Prostate gland (tissue), 2 donors: Measurements from ENCODE around the gene KCP. TPM values are rescaled to one million over a fixed set of nuclear protein-coding genes. Genes with fewer than 3 reads are reported as not detected.

Experiments used
- DNase-seq: peaks from one replicate; pipeline ENCODE4 v3.0.0-alpha.2; 2019; ENCODE audit warnings: low spot score
- H3K27ac ChIP-seq, 2 donors: fragments of 200-600 bp; sonication (generic); 2 replicates each; pipeline ENCODE4 v1.5.1; 2017 to 2019
- H3K27me3 ChIP-seq: fragments of 200-600 bp; sonication (generic); replicated peaks from 2 replicates; pipeline ENCODE4 v1.5.1; 2019; ENCODE audit not compliant: insufficient read depth
- H3K36me3 ChIP-seq, 2 donors: fragments of 200-600 bp; sonication (generic); 1 replicate in 1 of 2; 2 replicates in 1 of 2; pipeline versions ENCODE4 v1.5.1 to v1.8.1; 2017 to 2019
- H3K4me1 ChIP-seq: fragments of 200-600 bp; sonication (generic); replicated peaks from 2 replicates; pipeline ENCODE4 v1.5.1; 2019
- H3K4me3 ChIP-seq, 2 donors: fragments of 200-600 bp; sonication (generic); 2 replicates each; pipeline ENCODE4 v1.5.1; 2017 to 2019
- H3K9me3 ChIP-seq: fragments of 200-600 bp; sonication (generic); 2 replicates; pipeline ENCODE4 v1.5.1; 2017
- POLR2A ChIP-seq: fragments of 450-650 bp; IDR thresholded peaks from one replicate; pipeline ENCODE4 v1.6.1; 2016; ENCODE audit warnings: antibody characterized with exemption, mild to moderate bottlenecking
- POLR2AphosphoS5 ChIP-seq: sonication (generic); formaldehyde crosslinking; IDR thresholded peaks from one replicate; pipeline ENCODE4 v1.6.1; 2017; ENCODE audit warnings: antibody characterized with exemption
- WGBS: methylation state at CpG from one replicate; pipeline ENCODE4 v1.1.5; 2018; 5-methylcytosine and 5-hydroxymethylcytosine counted together
- intact Hi-C: fragments of 100-400 bp; cut with DNase I; formaldehyde crosslinking; loops from one replicate; pipeline ENCODE4 v1.14.2; 2022
- total RNA-seq, 2 donors: library from RNA; depleted of rRNA; stranded (reverse); fragments of >200 nt; gene quantifications; one replicate each; pipeline ENCODE4 v1.1.0, GENCODE V29; 2016
- TF ChIP-seq, protein P1 (sequence below), 4 experiments: fragments of 200-600 bp in 2 of 4; fragments of 450-650 bp in 2 of 4; sonication (generic) in 2 of 4; IDR thresholded peaks; 1 replicate in 3 of 4; 2 replicates in 1 of 4; pipeline ENCODE4 v1.5.1; 2016 to 2019; ENCODE audit warnings: antibody characterized with exemption in 4 of 4, mild to moderate bottlenecking in 2 of 4, moderate library complexity in 2 of 4

The KCP gene
- total RNA-seq, 2 donors from 2014 or later, result 0.45 TPM; not detected in 1

DNA sequence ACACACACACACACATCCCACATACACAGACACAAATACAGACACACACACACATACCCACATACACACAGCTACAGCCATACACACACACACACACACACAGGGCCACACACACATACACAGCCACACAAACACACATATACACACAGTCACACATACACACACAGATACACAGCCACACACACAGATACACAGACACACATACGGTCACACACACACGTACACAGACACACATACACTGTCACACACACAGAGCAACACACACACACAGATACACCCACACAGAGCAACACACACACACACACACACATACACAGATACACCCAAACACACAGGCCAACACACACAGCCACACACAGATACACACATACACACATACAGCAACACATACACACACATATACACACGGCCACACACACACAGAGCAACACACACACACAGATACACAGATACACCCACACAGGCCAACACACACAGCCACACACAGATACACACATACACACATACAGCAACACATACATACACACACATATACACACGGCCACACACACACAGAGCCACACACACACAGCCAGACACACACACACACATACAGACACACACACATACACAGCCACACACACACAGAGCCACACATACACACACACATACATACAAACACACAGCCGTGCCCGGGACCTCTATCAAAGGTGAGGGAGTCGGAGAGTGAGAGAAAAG lies 22.3 kb downstream of the KCP start:
- 78% methylated on average over 7 of the region's 7 CpGs for WGBS

DNA sequence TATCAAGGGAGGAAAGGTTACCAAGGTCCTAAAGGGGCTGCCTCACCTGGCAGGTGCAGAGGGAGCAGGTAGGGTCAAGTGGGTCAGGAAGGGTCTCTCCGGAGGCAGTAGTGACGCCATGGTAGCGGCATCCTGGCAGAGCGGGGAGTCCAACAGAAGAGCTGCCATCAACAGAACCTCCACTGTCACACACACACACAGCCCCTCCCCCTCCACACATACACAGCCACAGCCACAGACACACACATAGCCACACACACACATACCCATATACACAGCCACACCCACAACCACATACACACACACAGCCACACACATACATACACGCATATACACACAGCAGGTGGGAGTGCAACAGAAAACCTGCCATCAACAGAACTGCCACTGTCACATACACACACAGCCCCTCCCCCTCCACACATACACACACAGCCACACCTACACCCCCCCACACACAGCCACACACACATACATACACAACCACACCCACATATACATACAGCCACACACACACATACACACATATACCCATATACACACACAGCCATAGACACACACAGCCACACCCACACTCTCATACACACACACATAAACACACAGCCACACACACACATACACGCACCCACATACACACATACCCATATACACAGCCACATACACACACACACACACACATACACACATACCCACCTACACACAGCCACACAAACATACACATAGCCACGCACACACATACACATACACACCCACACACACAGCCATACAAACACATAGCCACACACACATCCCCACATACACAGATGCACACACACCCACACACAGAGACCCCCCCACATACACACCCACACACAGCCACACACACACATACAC lies 23.1 kb downstream of the KCP start:
- Histone ChIP-seq H3K27ac (no peak overlapping the region), H3K9me3 (no peaks in the 10 kb centered on the region), H3K4me1 (no peaks in the 10 kb centered on the region), H3K27me3 (no peaks in the 10 kb centered on the region), H3K36me3 (no peaks in the 10 kb centered on the region), H3K4me3 (no peak overlapping the region)
- no peak for DNase-seq
- 87% methylated on average over 7 of the region's 7 CpGs for WGBS
- TF ChIP-seq POLR2A, result no peak
- TF ChIP-seq, protein P1, sequence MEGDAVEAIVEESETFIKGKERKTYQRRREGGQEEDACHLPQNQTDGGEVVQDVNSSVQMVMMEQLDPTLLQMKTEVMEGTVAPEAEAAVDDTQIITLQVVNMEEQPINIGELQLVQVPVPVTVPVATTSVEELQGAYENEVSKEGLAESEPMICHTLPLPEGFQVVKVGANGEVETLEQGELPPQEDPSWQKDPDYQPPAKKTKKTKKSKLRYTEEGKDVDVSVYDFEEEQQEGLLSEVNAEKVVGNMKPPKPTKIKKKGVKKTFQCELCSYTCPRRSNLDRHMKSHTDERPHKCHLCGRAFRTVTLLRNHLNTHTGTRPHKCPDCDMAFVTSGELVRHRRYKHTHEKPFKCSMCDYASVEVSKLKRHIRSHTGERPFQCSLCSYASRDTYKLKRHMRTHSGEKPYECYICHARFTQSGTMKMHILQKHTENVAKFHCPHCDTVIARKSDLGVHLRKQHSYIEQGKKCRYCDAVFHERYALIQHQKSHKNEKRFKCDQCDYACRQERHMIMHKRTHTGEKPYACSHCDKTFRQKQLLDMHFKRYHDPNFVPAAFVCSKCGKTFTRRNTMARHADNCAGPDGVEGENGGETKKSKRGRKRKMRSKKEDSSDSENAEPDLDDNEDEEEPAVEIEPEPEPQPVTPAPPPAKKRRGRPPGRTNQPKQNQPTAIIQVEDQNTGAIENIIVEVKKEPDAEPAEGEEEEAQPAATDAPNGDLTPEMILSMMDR (IDR thresholded peaks at IDR 0.05), result no peak
- no peak for TF ChIP-seq POLR2AphosphoS5
- intact Hi-C loops, result no loop called here

More for the DNA sequence above, 22.3 kb downstream of the KCP start:
- H3K9me3 ChIP-seq, result no peaks in the 10 kb centered on the region
- H3K27me3 ChIP-seq, result no peaks in the 10 kb centered on the region
- H3K27ac ChIP-seq, result no peak overlapping the region
- DNase-seq, result no peak
- no peaks in the 10 kb centered on the region for H3K36me3 ChIP-seq
- no peak overlapping the region for H3K4me3 ChIP-seq
- TF ChIP-seq POLR2A (no peak), POLR2AphosphoS5 (no peak)
- TF ChIP-seq, protein P1 (IDR thresholded peaks at IDR 0.05), result no peak
- no peaks in the 10 kb centered on the region for H3K4me1 ChIP-seq
- intact Hi-C loops, result no loop called here

DNA sequence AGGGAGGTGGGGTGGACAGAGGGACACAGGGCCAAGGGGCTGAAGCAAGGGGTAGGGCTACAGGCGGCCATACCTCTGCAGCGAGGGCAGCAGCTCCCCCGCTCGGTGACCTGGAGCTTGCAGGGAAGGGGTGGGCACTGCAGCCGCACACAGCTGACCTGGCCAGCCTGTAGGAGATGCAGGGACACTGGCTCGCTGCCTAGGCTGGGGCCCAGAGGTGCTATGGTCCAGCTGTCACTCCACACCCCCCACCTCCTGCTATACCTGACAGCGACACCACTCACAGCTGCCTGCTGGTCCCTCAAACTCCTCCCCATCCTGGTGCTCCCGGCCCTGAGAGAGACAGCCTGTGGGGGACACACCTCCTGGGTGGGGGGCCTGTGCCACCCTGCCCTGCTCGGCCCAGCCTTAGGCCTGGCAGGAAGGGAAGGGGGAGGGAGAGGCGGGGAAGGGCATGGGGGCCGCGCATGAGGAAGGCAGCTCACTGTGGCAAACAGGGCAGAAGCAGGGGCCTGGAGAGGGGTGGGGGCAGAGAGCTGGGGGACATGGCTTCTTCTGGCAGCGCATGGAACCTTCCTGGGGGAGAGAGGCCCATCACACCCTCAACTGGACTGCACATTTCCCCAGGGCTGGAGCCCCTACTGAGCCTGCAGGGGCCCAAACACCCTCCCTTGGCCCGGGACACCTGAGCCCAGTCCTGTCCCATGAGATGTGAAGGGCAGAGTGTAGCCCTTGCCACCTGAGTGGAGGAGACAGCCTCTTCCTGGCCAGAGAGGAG lies 23.9 kb downstream of the KCP start:
- intact Hi-C loops, result no loop called here
- WGBS, result 61% methylated on average over 13 of the region's 14 CpGs
- no peak for DNase-seq
- Histone ChIP-seq H3K36me3 (no peaks in the 10 kb centered on the region), H3K27me3 (no peaks in the 10 kb centered on the region), H3K4me3 (no peak overlapping the region), H3K27ac (no peak overlapping the region), H3K4me1 (no peaks in the 10 kb centered on the region), H3K9me3 (no peaks in the 10 kb centered on the region)
- TF ChIP-seq POLR2AphosphoS5 (no peak), POLR2A (no peak)
- TF ChIP-seq, protein P1 (IDR thresholded peaks at IDR 0.05), result no peak

DNA sequence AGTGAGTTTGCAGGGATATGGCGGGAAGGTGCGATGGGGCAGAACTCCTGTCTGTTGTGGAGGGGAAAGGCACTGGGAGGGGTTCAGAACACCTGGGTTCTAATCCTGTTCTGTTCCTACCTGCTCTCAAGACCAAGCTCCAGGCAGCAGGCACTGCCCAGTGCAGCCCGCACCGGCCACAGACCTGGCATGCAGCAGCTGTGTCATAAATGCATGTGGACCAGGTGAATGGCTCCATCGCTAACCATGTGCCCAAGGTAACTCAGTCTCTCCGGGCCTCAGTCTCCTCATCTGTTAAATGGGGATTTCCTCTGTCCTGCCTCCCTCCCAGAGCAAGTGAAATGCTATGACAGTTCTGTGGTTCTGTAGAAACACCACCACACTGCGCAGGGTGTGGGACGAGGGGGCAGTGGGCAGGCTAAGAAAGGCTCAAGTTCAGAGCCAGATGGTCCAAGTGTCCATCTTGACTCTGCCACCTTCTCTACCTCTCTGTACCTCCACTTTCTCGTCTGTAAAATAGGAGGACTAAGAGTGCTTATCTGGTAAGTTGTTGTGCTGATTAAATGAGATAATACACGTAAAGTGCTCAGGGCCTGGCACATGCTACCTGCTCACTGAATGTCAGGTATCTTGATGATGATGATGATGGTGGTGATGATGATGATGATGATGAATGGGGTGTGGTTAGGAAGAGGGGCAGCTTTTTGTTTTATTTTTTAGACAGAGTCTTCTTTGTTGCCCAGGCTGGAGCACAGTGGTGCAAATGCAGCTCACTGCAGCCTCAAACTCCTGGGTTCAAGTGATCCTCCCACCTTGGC lies 24.9 kb downstream of the KCP start:
- WGBS, result 93% methylated on average over 10 of the region's 10 CpGs
- TF ChIP-seq, protein P1 (IDR thresholded peaks at IDR 0.05), result no peak
- TF ChIP-seq POLR2AphosphoS5 (no peak), POLR2A (no peak)
- H3K9me3 ChIP-seq, result no peaks in the 10 kb centered on the region
- no peak for DNase-seq
- intact Hi-C loops, result no loop called here
- no peaks in the 10 kb centered on the region for H3K36me3 ChIP-seq
- no peaks in the 10 kb centered on the region for H3K27me3 ChIP-seq
- H3K27ac ChIP-seq, result no peak overlapping the region
- H3K4me3 ChIP-seq, result no peak overlapping the region
- H3K4me1 ChIP-seq, result no peaks in the 10 kb centered on the region
